ENCODE measurements around the gene ZNF846. TPM values are rescaled to one million over a fixed set of nuclear protein-coding genes. Genes with fewer than 3 reads are reported as not detected.

The ZNF846 gene
- total and polyA plus RNA-seq, 7 donors, result 3.6 to 48.7 (median 15.8) TPM

GRCh38 chr19:9721861-9722260 lies 46.7 kb downstream of the ZNF846 start:
- intact Hi-C loops (cut with DNase I), result no loop called here
- WGBS, 2 donors, result 27 to 55% methylated on average over 6 of the region's 6 CpGs

GRCh38 chr19:9720541-9720940 lies 48.0 kb downstream of the ZNF846 start:
- no peak for DNase-seq
- no peak overlapping the region for H3K4me3 ChIP-seq
- TF ChIP-seq POLR2A (IDR thresholded peaks at IDR 0.05) (no peak), EP300 (IDR thresholded peaks at IDR 0.05) (no peak), CTCF (IDR thresholded peaks at IDR 0.05) (no peak)
- H3K36me3 ChIP-seq, result no peaks in the 10 kb centered on the region
- no peak overlapping the region for H3K27ac ChIP-seq
- WGBS, 2 donors, result 64 to 69% methylated on average over 4 of the region's 4 CpGs
- peaks cover 0 to 7% (median 0%) of the 10 kb centered on the region in 3 donors for H3K27me3 ChIP-seq
- H3K9me3 ChIP-seq, result peaks cover 0 to 5% (median 3%) of the 10 kb centered on the region in 4 donors
- no peaks in the 10 kb centered on the region for H3K4me1 ChIP-seq
- intact Hi-C loops (cut with DNase I), result no loop called here

More at GRCh38 chr19:9721861-9722260, 46.7 kb downstream of the ZNF846 start:
- Histone ChIP-seq H3K4me1 (no peaks in the 10 kb centered on the region), H3K27ac (no peak overlapping the region), H3K36me3 (no peaks in the 10 kb centered on the region), H3K27me3 (peaks cover 0 to 7% (median 0%) of the 10 kb centered on the region in 3 donors), H3K4me3 (no peak overlapping the region), H3K9me3 (peaks cover 0 to 5% (median 3%) of the 10 kb centered on the region in 4 donors)
- TF ChIP-seq CTCF (IDR thresholded peaks at IDR 0.05) (no peak), POLR2AphosphoS5 (IDR thresholded peaks at IDR 0.05) (no peak)
- no peak for DNase-seq

- Histone ChIP-seq H3K27ac (no peak overlapping the region), H3K4me1 (no peaks in the 10 kb centered on the region), H3K27me3 (no peaks in the 10 kb centered on the region), H3K36me3 (no peaks in the 10 kb centered on the region), H3K4me3 (no peak overlapping the region), H3K9me3 (peaks cover 0 to 8% (median 2%) of the 10 kb centered on the region in 4 donors)
- TF ChIP-seq CTCF (IDR thresholded peaks at IDR 0.05), result no peak
- TF ChIP-seq EP300 (IDR thresholded peaks at IDR 0.05), result no peak
- no peak for TF ChIP-seq POLR2A (IDR thresholded peaks at IDR 0.05)
- TF ChIP-seq POLR2AphosphoS5 (IDR thresholded peaks at IDR 0.05), result no peak
- 98% methylated on average over 3 of the region's 3 CpGs for WGBS, 2 donors
- intact Hi-C loops (cut with DNase I), result no loop called here
- no peak for DNase-seq
Measured at GRCh38 chr19:9711815-9712214, 56.7 kb downstream of the ZNF846 start.

GRCh38 chr19:9709305-9709704 lies 59.2 kb downstream of the ZNF846 start:
- no peaks in the 10 kb centered on the region for H3K36me3 ChIP-seq
- TF ChIP-seq POLR2AphosphoS5 (IDR thresholded peaks at IDR 0.05) (no peak), CTCF (IDR thresholded peaks at IDR 0.05) (no peak), POLR2A (IDR thresholded peaks at IDR 0.05) (no peak), EP300 (IDR thresholded peaks at IDR 0.05) (no peak)
- intact Hi-C loops (cut with DNase I), result no loop called here
- no peak for DNase-seq
- no peaks in the 10 kb centered on the region for H3K4me1 ChIP-seq
- no peaks in the 10 kb centered on the region for H3K27me3 ChIP-seq
- H3K4me3 ChIP-seq, result no peak overlapping the region
- H3K9me3 ChIP-seq, result peaks cover 0 to 8% (median 2%) of the 10 kb centered on the region in 4 donors
- no peak overlapping the region for H3K27ac ChIP-seq
- WGBS, 2 donors, result 15 to 48% methylated on average over 1 of the region's 1 CpG

- H3K27me3 ChIP-seq, result no peaks in the 10 kb centered on the region
- no peak overlapping the region for H3K27ac ChIP-seq
- intact Hi-C loops (cut with DNase I), result no loop called here
- no peak for TF ChIP-seq EP300 (IDR thresholded peaks at IDR 0.05)
- TF ChIP-seq CTCF (IDR thresholded peaks at IDR 0.05), result no peak
- no peak for TF ChIP-seq POLR2A (IDR thresholded peaks at IDR 0.05)
- TF ChIP-seq POLR2AphosphoS5 (IDR thresholded peaks at IDR 0.05), result no peak
- H3K36me3 ChIP-seq, result no peaks in the 10 kb centered on the region
- H3K9me3 ChIP-seq, result no peaks in the 10 kb centered on the region
- WGBS, 2 donors, result 85 to 90% methylated on average over 6 of the region's 6 CpGs
- no peaks in the 10 kb centered on the region for H3K4me1 ChIP-seq
- no peak overlapping the region for H3K4me3 ChIP-seq
- DNase-seq, result no peak
Measured at GRCh38 chr19:9705836-9706235, 62.7 kb downstream of the ZNF846 start.

All from sigmoid colon (tissue), 7 donors.